GM19023 (cell line): Measurements from ENCODE around the gene YAP1.

Source experiments
- ATAC-seq: cut with Tn5 transposase; IDR thresholded peaks from one replicate; pipeline ENCODE4 v1.9.1; 2021; ENCODE audit warnings: mild to moderate bottlenecking, moderate library complexity; ENCODE audit not compliant: unreplicated experiment

The YAP1 gene

DNA sequence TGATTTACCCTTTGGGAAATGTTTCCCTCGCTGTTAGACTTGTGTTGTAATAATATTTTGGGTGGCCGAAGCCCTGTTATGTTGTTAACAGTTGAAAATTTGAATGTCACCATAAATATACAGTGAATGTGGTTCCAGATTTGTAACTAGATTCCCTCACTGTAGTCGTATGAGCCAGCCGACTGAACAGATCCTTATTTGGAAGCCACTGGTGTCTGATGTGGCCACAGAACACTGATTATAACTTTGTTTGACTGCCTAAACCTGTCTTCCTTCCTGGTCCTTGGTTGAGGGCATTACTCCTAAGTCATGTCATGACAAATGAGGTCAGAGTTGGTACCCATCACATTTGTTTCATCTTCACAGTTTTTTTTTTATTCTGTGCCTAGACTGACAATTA, 45.4 kb downstream of the YAP1 start:
- no peak for ATAC-seq

DNA sequence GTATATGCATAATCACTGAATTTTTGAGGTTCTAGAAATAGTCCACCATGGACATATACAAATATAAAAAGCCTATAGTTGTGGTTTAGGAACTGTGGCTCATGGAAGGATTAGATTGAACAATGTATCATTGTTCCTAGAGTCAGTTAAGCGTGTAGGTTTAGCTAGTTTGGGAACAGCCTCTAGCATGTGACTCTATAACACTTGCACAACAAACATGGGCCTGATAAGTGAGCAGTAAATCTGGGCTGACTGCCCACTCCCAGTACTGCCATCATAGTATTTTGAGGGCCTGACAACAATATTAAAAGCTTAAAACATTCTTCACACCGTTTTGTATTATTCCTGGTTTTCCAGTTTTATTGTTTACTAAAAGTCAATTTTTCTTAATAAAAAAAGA, 47.0 kb downstream of the YAP1 start:
- ATAC-seq, result no peak

DNA sequence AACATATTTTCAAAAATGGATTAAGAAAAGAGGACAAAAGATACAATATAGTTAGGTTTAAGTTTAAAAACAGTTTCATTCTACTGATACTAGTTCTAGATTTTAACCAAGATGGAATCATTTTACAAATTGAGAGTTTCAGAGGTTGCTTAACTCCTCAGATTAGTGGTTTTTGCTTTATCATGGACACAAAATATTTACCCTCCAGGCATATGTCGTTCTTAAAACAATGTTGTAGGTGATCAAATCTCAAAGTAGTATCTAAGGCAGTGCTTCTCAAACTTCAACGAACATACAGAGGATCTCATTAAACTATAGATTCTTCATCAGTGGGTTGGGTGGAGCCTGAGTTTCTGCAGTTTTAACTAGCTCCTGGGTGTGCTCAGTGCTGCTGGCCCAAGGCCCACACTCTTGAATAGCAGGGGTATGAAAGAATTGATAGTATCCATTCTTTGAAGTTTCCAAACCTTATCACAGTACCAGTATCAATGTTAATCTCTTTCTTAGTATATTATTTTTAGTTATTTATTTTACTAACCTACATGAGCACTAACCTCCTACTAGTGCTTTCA, 48.0 kb downstream of the YAP1 start:
- ATAC-seq, result no peak

DNA sequence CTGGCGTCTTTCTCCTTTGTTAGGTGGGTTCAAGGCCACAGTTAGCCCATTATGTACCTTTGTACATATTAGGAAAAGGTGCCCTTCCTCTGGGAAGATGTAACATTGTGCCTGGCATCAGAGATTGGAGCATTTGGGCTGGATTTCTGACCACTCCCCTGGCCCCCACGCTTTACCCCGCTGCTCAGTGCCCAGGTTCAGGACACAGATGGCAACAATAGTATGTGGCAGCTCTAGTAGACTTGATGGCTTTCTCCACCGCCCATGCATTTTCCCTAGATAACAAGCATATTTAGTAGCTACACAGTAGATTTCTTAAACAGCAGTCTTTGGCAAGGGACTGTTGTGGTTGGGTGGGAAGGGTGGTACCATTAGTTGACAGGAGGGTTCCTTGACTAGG, 53.1 kb downstream of the YAP1 start:
- ATAC-seq, result no peak

DNA sequence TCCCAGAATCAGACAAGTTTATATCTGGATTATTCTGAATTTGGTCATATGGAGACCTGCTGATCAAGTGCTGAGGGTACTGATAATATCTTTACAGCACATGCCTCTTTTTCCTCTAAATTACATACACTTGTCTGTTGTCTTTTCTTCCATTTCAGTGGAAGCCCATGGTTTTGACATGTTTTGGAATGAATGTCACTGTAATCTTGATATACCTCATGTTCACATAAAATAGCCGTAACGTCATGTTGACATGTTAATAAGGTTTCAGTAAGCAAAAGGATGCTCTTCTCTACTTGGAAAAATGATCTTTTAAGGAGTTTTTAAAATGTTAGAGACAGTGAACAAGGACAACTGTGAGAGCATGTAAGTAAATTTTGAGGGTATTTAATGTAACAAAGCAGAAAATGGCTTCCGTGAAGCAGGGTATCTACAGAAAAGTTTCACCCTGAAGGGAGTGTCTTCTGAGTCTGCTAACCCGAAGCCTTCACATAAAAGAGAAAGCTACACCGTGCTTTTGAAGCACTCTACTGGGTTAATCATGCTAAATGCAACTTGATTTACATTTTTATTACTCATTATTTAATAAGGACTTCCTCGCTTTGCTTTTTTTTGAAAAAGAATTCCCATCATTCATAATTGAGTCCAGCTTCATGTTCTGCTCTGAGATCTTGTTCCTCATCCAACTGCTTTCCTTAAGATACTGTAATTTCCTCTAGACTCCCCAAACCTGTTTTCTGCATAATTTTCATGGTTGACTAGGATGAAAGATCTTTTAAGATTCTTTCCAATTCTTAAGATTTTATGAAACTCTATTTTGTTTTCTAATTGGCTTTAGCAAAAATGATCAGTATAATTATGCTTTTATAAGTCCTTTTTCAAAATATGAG, 56.2 kb downstream of the YAP1 start:
- ATAC-seq, result no peak

DNA sequence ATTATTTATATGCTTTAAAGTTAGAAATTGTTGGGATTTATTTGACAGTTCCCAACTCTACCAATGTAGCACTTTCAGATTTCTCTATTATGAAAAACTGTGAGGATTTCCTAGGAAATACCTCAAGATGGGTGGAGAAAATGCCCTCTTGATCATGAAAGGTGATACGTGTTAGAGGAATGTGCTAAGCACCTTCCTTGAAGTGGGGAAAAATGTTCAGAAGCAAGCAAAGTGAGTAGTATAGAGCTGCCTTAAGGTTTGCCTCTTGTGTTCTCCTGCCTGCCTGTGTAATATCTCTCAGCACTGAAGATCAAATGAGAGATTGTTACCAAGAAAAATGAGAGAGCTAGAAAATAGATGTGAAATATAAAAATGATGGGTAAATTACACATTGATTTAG, 58.2 kb downstream of the YAP1 start:
- no peak for ATAC-seq

DNA sequence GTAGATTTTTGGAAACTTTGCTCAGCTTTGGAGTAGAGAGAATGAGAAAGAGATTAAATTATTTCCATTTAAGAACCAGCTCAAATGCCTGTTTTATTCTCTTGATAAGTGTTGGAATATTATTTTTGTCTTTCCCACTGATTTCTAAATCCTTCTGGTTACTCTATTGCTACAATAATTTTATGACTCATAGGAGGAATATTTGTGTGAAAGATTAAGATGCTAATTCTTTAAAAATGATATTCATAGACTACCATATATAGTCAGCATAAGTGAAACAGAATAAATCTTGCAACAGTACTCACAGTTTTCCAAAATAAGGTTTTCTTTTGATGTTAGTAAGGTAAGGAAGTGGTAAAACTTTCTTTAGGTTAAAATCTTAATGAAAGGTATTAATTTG, 60.9 kb downstream of the YAP1 start:
- no peak for ATAC-seq

DNA sequence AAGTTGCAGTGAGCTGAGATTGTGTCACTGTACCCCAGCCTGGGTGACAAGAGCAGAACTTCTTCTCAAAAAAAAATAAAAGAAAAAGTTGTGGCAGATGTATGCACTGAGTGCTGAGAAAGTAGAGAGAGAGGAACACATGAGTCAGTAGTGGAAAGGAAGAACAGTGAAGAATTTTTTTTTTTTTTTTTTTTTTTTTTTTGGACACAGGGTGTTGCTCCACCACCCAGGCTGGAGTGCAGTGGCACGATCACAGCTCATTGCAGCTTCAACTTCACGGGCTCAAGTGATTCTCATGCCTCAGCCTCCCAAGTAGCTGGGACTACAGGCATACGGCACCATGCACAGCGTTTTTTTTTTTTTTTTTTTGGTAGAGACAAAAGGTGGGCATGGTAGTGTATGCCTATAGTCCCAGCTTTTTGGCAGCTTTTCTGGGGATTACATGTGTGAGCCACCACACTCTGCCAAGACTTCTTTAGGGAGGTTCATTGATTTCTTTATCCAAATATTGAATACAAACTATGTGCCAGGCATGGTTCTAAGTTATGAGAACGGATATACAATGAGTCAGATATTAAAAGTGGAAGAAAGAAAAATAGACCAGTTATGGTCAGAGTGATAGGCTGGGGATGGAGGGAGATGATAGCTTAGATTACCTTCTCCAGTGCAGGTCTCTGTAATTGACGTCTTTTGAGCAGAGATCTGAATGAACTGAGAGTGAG, 62.0 kb downstream of the YAP1 start:
- no peak for ATAC-seq

DNA sequence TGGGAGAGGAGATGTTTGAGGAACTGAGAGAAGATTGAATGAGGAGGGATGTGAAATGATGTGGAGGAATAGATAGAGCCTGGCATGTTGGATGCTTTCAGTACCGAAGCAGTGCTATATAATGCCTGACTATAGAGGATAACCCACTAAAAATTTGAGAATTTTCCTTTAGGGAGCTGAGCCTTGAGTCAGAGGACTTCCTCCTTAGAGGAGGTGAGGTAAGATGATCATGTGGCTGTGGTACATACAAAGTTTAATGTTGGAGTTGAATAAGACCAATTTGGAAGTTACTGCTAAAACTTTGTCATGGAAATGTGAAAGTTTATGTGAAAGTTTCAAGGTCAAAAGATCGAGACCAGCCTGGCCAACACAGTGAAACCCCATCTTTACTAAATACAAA, 66.9 kb downstream of the YAP1 start:
- no peak for ATAC-seq

DNA sequence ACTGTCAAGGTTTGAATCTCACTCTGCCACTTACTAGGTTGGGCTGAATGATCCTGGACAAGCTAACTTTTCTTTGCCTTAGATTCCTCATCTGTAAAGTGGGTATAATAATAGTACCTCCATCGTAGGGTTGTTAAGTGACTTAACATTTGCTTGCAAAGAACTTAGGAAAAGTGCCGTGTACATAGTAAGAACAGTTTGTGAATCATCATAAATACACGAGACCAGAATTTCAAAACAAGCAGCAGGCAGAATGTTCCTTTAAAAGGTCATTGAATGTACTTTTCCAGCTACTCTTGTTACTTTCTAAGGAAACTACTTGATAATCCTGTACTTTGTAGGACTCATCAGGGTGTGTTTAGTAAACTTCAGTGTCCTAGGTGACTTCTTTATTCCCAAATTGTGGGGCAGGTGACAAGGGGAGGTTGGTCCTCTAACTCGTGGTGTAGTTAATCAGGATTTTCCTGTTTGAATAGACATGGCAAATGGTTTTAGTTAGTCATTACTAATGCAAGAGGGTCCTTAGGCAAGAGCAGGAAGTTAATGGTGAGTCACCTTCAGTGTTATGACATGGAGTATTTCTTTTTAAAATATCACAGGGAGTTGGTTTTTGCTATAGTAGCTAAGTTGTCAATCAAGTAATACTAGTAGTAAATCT, 67.9 kb downstream of the YAP1 start:
- ATAC-seq, result no peak

DNA sequence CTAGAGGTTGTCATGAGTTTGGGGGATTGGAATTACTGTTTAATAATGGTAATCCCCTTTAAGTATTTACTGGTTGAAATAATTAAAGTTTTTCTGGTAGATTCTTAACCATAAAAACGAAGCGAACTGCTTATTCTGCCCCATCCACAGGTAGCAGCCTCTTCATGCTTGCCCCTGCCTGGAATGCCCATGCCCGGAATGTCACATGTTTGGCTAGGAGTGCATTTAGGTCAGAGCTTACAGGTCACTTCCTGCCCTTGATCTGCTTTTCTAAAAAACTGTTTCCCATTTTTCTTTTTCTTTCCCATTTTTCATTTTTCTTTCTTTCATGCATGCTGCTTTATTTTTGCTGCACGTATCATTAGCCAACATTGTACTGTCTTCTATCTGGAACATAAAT, 69.1 kb downstream of the YAP1 start:
- no peak for ATAC-seq

DNA sequence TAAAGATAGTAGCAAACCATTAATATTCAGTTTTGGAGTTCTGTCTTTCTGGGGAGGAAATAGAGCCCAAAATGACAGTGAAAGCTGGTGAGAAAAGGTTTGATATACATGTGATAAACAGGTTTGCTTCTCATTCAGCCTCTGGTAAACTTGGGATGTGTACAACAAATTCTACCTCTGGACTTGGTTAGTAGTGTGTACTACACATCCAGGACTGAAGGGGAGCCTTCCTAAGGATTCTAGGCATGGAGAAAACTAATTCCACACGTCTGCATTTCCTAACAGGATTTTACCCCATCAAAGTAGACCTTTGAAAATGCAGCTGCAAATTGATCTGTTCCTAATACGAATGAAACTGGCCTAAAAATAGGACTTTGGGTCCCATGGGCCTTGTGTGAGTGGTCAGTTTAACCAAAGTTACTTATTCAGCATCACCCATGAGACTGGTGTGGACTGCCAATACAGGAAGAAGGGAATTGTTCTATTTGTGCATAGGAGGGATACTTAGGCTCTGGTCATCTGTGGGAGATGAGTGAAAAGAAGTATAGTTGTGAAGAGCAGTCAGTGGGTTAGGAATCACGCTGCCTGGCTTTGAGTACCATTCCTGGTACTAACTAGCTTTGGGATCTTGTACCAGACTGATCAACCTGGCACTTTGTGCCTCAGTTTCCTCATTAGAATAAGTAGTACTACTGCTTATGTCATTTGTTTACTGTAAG, 74.2 kb downstream of the YAP1 start:
- no peak for ATAC-seq

DNA sequence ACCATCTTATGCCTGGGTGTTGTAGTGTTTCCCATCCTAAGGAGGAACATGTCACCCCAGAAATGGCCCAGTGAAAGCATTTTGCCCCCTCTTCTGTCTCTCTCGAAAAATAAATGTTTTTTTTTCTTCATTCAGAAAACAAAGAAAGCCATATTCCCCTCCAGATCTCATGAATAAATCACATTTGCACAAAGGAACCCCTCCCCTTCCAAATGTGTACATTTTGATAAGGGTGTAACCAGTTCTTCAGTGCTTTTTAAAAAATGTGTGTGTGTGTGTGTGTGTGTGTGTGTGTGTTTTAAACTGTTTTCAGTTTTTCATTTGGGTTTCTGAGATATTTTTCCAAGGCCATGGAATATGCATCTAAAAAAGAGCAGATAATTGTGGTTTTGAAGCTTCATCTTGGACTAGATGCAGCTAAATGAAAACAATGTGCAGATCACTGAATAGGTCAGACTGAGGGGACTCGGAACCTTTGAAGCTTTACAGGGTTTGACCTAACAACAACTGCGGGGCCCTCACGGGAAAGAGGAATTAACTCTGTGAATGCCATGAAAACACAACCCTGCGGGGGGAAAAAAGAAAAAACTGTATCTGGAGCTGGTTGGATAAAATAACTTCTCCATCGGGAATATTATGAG, 76.4 kb downstream of the YAP1 start:
- ATAC-seq, result no peak

DNA sequence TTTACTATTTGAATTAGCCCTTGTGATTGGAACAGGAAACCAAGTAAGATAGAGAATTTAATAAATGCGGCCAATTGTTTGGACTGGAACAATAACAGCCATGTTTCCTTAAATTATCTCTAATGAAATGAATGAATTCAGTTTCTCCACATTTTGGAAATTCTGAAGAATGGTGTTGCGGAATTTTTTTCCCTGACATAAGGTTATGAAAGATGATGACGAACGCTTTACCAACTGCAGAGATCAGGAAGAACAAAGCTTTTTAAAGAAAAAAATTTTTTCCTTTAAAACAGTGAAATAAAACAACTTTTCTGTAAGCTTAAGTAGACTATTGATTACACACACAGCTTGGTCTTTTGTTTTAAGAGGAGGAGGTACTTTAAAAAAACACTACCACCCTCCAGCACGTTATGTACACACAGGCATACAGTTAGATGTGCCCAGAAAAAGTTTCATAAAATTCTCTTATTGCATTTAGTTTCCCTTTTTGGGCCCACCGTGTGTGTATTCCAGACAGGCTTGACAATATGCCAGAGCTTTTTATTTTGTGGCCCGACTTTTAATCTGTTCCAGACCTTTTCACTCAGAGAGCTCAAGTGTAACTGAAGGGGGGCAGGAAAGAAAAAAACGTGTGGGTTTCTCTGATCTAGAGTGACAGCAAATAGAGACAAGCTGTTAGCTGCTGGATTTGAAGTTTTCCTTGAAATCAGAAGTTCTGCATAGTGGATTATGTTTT, 77.3 kb downstream of the YAP1 start:
- no peak for ATAC-seq

DNA sequence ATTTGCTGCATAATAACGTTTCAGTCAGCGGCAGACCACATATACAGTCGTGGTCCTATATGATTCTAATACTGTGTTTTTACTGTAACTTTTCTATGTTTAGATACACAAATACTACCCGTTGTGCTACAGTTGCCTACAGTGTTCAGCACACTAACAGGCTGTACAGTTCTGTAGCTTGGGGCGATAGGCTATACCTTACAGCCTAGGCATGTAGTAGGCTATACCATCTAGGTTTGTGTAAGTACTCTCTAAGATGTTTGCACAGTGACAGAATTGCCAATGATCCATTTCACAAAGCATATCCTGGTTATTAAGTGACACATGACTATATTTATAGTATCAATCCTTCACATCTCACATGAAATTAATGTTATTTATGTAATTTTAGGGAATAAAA, 78.2 kb downstream of the YAP1 start:
- ATAC-seq, result no peak

DNA sequence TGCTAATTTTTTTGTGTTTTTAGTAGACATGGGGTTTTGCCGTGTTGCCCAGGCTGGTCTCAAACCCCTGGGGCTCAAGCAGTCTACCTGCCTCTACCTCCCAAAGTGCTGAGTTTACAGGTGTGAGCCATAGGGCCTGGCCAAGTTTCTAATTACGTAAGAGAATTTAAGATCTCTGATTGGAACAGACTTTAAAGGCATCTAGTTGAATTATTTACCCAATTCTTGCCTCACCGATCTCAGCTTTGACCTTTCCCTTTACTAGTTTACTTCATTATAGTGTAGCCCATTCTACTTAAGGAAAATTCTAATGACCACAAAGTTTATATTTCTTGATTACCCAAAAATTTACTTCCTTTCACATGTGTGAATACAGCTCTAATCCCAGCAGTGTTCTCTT, 81.6 kb downstream of the YAP1 start:
- ATAC-seq, result no peak

DNA sequence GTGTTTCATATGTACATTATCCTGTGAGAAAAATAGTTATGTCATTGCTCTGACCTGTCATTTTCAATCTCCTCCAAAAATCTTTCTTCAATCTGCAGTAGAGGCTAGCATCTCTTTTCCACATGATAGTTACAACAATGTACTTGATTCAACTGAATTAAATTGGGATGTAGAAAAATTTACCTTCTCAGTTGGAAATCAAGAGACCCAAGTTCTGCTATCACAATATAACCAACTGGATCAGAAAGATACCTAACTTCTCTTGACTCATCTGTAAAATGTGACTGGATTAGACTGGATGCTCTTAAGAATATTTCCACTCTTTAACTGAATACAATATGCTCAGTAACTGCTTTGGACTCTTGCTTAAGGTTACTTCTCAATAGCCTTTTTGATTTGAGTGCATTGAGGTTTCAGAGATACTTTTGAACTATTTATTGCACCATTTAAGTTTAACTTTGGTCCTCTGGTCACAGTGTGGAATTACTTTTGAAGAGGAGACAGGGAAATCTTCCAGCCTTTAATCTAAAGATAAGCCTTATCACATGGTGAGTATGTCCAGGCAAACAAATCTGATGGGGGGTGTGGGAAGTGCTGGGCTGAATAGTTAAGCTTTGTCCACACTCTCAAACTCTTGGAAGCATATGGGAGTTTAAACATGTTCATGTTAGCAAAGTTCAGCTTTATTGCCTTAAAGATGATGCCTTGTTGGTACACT, 82.3 kb downstream of the YAP1 start:
- ATAC-seq, result no peak

DNA sequence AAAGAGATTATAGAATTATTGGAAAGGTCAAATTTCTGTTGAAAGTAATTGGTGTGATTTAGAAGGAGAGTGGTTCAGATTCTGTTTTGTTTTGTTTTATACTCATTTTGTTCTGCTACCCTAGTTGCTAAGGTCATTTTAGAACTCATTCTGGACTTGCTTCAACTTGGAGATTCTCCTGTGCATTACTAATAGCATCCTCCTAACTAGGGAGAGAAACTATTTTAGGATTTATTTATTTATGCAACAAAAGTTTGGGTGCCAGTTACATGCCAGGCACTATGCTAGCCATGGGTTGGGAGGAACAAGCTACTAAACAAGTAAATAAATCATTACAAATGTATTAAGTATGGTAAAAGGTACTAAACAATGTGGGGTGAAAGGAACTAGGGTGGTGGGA, 84.0 kb downstream of the YAP1 start:
- ATAC-seq, result no peak

DNA sequence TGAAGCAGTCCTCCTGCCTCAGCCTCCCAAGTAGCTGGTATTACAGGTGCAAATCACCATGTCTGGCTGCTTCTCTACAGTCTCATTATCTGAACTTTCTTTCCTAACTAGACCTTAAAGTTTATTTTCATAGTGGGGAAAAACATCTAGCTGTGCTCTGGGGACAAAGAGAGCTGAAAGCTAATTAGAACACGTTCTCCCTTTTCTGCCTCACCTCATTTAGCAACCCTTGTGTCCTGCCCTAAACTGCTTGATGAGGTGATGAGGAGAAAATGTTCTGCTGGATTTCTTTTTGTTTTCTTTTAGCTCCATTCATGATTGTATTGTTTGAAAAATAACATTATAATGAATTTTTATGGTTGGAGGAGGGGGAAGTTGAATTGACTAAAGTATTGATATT, 84.7 kb downstream of the YAP1 start:
- ATAC-seq, result no peak
